MM.1S (cell line): Measurements from ENCODE around the gene TPM2.

ENCODE experiments used
- EZH2 ChIP-seq: fragments of 300-600 bp; sonication (generic); optimal IDR thresholded peaks from 2 replicates; pipeline ENCODE3; 2017; ENCODE audit warnings: low read depth, mild to moderate bottlenecking, antibody characterized with exemption, low read length, mixed read lengths
- TF ChIP-seq, protein P1 (sequence below): fragments of 300-600 bp; sonication (generic); IDR thresholded peaks from 2 replicates; pipeline ENCODE4 v1.5.1; 2016; ENCODE audit warnings: antibody characterized with exemption, low read length, mixed read lengths

DNA sequence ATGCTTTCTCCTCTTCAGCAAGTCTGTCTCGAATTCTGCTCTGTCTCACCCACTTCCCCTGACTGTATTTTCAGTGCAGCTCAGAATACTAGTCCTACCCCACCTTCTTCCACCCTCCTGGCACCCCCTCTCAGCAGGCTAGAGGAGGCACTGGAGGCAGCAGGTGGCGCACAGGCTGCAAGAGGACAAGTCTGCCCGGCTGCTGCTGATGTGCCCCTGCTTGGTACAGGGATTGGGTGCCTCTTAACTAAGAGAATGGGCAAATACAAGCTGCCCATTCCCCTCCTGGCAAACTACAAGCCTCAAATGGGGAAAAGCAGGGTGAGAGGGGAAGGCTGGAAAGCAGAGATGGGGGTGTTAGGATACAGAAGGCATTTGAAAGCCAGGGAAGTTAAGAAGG is 37.2 kb upstream of the TPM2 start:
- TF ChIP-seq, protein P1, sequence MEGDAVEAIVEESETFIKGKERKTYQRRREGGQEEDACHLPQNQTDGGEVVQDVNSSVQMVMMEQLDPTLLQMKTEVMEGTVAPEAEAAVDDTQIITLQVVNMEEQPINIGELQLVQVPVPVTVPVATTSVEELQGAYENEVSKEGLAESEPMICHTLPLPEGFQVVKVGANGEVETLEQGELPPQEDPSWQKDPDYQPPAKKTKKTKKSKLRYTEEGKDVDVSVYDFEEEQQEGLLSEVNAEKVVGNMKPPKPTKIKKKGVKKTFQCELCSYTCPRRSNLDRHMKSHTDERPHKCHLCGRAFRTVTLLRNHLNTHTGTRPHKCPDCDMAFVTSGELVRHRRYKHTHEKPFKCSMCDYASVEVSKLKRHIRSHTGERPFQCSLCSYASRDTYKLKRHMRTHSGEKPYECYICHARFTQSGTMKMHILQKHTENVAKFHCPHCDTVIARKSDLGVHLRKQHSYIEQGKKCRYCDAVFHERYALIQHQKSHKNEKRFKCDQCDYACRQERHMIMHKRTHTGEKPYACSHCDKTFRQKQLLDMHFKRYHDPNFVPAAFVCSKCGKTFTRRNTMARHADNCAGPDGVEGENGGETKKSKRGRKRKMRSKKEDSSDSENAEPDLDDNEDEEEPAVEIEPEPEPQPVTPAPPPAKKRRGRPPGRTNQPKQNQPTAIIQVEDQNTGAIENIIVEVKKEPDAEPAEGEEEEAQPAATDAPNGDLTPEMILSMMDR = no peak
- no peak for TF ChIP-seq EZH2
